Smooth muscle cell (in vitro differentiated cells): ENCODE data around the gene WSCD2. TPM values are rescaled to one million over a fixed set of nuclear protein-coding genes. Genes with fewer than 3 reads are reported as not detected.

Source experiments
- DNase-seq: peaks from one replicate; lab custom pipeline; 2025; ENCODE audit not compliant: unreplicated experiment; lab: John Stamatoyannopoulos, UW
- H2AFZ ChIP-seq: fragments of 200-600 bp; sonication (generic); 2 replicates; pipeline ENCODE4 v1.6.0; 2016; ENCODE audit warnings: antibody characterized with exemption, low read depth, mild to moderate bottlenecking
- H3F3A ChIP-seq: fragments of 200-600 bp; sonication (generic); 2 replicates; pipeline ENCODE4 v1.6.0; 2017; ENCODE audit warnings: antibody characterized with exemption, low read depth
- H3K27ac ChIP-seq: fragments of 200-600 bp; sonication (generic); 2 replicates; pipeline ENCODE4 v1.5.1; 2016; ENCODE audit warnings: low read depth, mild to moderate bottlenecking
- H3K27me3 ChIP-seq: fragments of 200-600 bp; sonication (generic); 2 replicates; pipeline ENCODE4 v1.6.1; 2016; ENCODE audit warnings: low read depth, mild to moderate bottlenecking
- H3K36me3 ChIP-seq: fragments of 200-600 bp; sonication (generic); 2 replicates; pipeline ENCODE4 v1.5.1; 2016; ENCODE audit warnings: low read depth
- H3K4me1 ChIP-seq: fragments of 200-600 bp; sonication (generic); 2 replicates; pipeline ENCODE4 v1.5.1; 2016; ENCODE audit warnings: low read depth
- H3K4me2 ChIP-seq: fragments of 200-600 bp; sonication (generic); 2 replicates; pipeline ENCODE4 v1.6.0; 2016; ENCODE audit warnings: mild to moderate bottlenecking
- H3K4me3 ChIP-seq: fragments of 200-600 bp; sonication (generic); 2 replicates; pipeline ENCODE4 v1.5.1; 2016; ENCODE audit warnings: mild to moderate bottlenecking
- H3K79me2 ChIP-seq: fragments of 200-600 bp; sonication (generic); 2 replicates; pipeline ENCODE4 v1.6.0; 2016; ENCODE audit warnings: low read depth, mild to moderate bottlenecking
- H3K9ac ChIP-seq: fragments of 200-600 bp; sonication (generic); 2 replicates; pipeline ENCODE4 v1.6.0; 2016; ENCODE audit warnings: low read depth
- H3K9me3 ChIP-seq: fragments of 200-600 bp; sonication (generic); replicated peaks from 2 replicates; pipeline ENCODE4 v1.5.1; 2016; ENCODE audit warnings: low read depth
- H4K20me1 ChIP-seq: fragments of 200-600 bp; sonication (generic); 2 replicates; pipeline ENCODE4 v1.6.0; 2016; ENCODE audit warnings: low read depth
- CTCF ChIP-seq: fragments of 200-600 bp; sonication (generic); IDR thresholded peaks from 2 replicates; pipeline ENCODE4 v1.5.1; 2017; ENCODE audit warnings: borderline replicate concordance, mild to moderate bottlenecking, antibody characterized with exemption; ENCODE audit not compliant: insufficient read depth, poor library complexity, severe bottlenecking
- WGBS: methylation state at CpG from one replicate; pipeline ENCODE4 v1.1.7; 2016; ENCODE audit warnings: low lambda C conversion rate; 5-methylcytosine and 5-hydroxymethylcytosine counted together
- polyA plus RNA-seq: library from polyadenylated mRNA; unstranded; fragments of >200 nt; fragmentation: Nextera tagmentation; extraction: Ambion mirVana; gene quantifications from 2 replicates; pipeline ENCODE4 v1.2.1, GENCODE V29; 2016
- total RNA-seq: library from RNA; depleted of rRNA; stranded (reverse); fragments of >200 nt; gene quantifications from 2 replicates; pipeline ENCODE4 v1.2.3, GENCODE V29; 2014

Gene WSCD2
- total and polyA plus RNA-seq, 2 experiments from 2014 or later, result 0.13 TPM

GRCh38 chr12:108248011-108248410, 118.9 kb downstream of the WSCD2 start:
- no peaks in the 10 kb centered on the region for H3K27me3 ChIP-seq
- H3K4me1 ChIP-seq, result peaks cover 4% of the 10 kb centered on the region
- no peak for TF ChIP-seq CTCF
- no peaks in the 10 kb centered on the region for H4K20me1 ChIP-seq
- H3F3A ChIP-seq, result no peaks in the 10 kb centered on the region
- H3K9me3 ChIP-seq, result no peaks in the 10 kb centered on the region
- no peak overlapping the region for H3K27ac ChIP-seq
- no peaks in the 10 kb centered on the region for H3K36me3 ChIP-seq
- no peak overlapping the region for H3K4me2 ChIP-seq
- 95% methylated on average over 10 of the region's 13 CpGs for WGBS
- DNase-seq, result no peak
- H3K9ac ChIP-seq, result no peak overlapping the region
- no peak overlapping the region for H2AFZ ChIP-seq
- no peak overlapping the region for H3K4me3 ChIP-seq
- no peaks in the 10 kb centered on the region for H3K79me2 ChIP-seq

- H3K9ac ChIP-seq, result no peak overlapping the region
- no peaks in the 10 kb centered on the region for H4K20me1 ChIP-seq
- H3K4me1 ChIP-seq, result peaks cover 9% of the 10 kb centered on the region
- no peak for DNase-seq
- no peaks in the 10 kb centered on the region for H3F3A ChIP-seq
- H3K9me3 ChIP-seq, result no peaks in the 10 kb centered on the region
- H3K79me2 ChIP-seq, result no peaks in the 10 kb centered on the region
- no peaks in the 10 kb centered on the region for H3K36me3 ChIP-seq
- no peaks in the 10 kb centered on the region for H3K27me3 ChIP-seq
- TF ChIP-seq CTCF, result no peak
- no peak overlapping the region for H2AFZ ChIP-seq
- no peak overlapping the region for H3K4me3 ChIP-seq
- WGBS, result 91% methylated on average over 7 of the region's 7 CpGs
- H3K4me2 ChIP-seq, result no peak overlapping the region
- no peak overlapping the region for H3K27ac ChIP-seq
These were observed 123.4 kb downstream of the WSCD2 start for GRCh38 chr12:108252523-108252922.

DNA sequence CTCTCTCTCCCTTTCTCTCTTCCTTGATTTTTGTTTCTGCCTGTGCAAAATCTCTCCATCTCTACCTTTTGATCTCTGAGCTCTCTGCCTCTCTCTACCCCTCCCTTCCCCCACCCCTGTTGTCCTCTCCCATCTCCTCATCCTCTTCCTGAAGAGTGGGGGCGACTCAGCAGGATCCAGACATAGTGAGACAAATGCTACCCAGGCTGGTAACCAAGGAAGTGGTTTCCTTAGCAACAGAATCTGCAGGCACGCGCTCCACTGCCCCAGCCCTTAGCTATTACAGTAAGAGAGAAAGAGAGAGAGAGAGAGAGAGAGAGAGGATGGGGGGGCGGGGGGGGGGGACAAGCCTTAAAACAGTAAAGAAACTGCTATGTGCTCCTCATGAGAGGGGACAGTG, 124.5 kb downstream of the WSCD2 start:
- H3K9me3 ChIP-seq, result no peaks in the 10 kb centered on the region
- no peak overlapping the region for H3K4me3 ChIP-seq
- H3F3A ChIP-seq, result no peaks in the 10 kb centered on the region
- H3K9ac ChIP-seq, result no peak overlapping the region
- WGBS, result 15% methylated on average over 3 of the region's 4 CpGs
- no peak overlapping the region for H3K27ac ChIP-seq
- H4K20me1 ChIP-seq, result no peaks in the 10 kb centered on the region
- H3K4me1 ChIP-seq, result peaks cover 9% of the 10 kb centered on the region
- H3K36me3 ChIP-seq, result no peaks in the 10 kb centered on the region
- no peak for TF ChIP-seq CTCF
- no peaks in the 10 kb centered on the region for H3K79me2 ChIP-seq
- no peak overlapping the region for H2AFZ ChIP-seq
- H3K4me2 ChIP-seq, result no peak overlapping the region
- H3K27me3 ChIP-seq, result no peaks in the 10 kb centered on the region
- no peak for DNase-seq

DNA sequence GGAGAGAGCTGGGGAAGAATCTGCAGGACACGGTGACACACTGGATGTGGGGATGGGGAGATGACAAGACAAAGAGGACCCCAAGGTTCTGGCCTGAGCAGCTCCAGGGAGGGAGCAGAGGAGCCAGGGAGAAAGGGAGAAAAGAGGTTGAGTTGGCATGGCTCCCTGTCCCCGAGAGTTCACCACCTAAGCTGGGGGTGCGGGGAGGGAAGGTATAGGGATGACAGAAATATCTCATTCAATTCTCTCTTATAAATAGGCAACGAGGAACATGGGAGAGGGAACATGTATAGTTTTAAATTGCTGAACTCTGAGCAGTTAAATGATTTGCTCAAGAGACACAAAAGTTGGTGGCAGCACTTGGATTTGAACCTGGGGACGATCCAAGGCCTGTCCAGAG, 124.9 kb downstream of the WSCD2 start:
- H3K9me3 ChIP-seq, result no peaks in the 10 kb centered on the region

More for the DNA sequence above, 124.9 kb downstream of the WSCD2 start:
- Histone ChIP-seq H3K9ac (no peak overlapping the region), H4K20me1 (no peaks in the 10 kb centered on the region), H3F3A (no peaks in the 10 kb centered on the region), H2AFZ (no peak overlapping the region), H3K27ac (no peak overlapping the region), H3K36me3 (no peaks in the 10 kb centered on the region), H3K4me1 (peaks cover 9% of the 10 kb centered on the region), H3K27me3 (no peaks in the 10 kb centered on the region), H3K79me2 (no peaks in the 10 kb centered on the region), H3K4me3 (no peak overlapping the region), H3K4me2 (no peak overlapping the region)
- no peak for TF ChIP-seq CTCF
- no peak for DNase-seq
- WGBS, result 75% methylated on average over 5 of the region's 5 CpGs
